Vagina (tissue), 2 donors: Measurements from ENCODE around the gene PRX. TPM values are rescaled to one million over a fixed set of nuclear protein-coding genes. Genes with fewer than 3 reads are reported as not detected.

Experiments
- DNase-seq, 2 donors: peaks; one replicate each; pipeline ENCODE4 v3.0.0-alpha.2; 2017; ENCODE audit errors: extremely low spot score in 2 of 2
- H3K27ac ChIP-seq: fragments of 200-600 bp; sonication (generic); one replicate; pipeline ENCODE4 v1.5.1; 2019
- H3K27me3 ChIP-seq: fragments of 200-600 bp; sonication (generic); one replicate; pipeline ENCODE4 v1.5.1; 2019
- H3K36me3 ChIP-seq, 2 donors: fragments of 200-600 bp; sonication (generic); one replicate each; pipeline ENCODE4 v1.5.1; 2017 to 2019
- H3K4me1 ChIP-seq: fragments of 200-600 bp; sonication (generic); one replicate; pipeline ENCODE4 v1.5.1; 2019
- H3K4me3 ChIP-seq, 2 donors: fragments of 200-600 bp; sonication (generic); 1 replicate in 1 of 2; 2 replicates in 1 of 2; pipeline ENCODE4 v1.5.1; 2016 to 2019
- H3K9me3 ChIP-seq: fragments of 200-600 bp; sonication (generic); one replicate; pipeline ENCODE4 v1.5.1; 2019
- POLR2A ChIP-seq, 2 donors: fragments of 450-650 bp; IDR thresholded peaks; one replicate each; pipeline ENCODE4 v1.6.1; 2017; ENCODE audit warnings: antibody characterized with exemption in 2 of 2, mild to moderate bottlenecking in 2 of 2, moderate library complexity in 2 of 2
- POLR2AphosphoS5 ChIP-seq, 2 donors: sonication (generic); formaldehyde crosslinking; IDR thresholded peaks; one replicate each; pipeline ENCODE4 v1.9.0; 2017; ENCODE audit warnings: antibody characterized with exemption in 2 of 2, mild to moderate bottlenecking in 2 of 2, low read depth in 1 of 2; ENCODE audit not compliant: insufficient read depth in 1 of 2
- intact Hi-C: fragments of 100-400 bp; cut with DNase I; formaldehyde crosslinking; loops from one replicate; pipeline ENCODE4 v1.15.1; 2023
- total RNA-seq: library from RNA; depleted of rRNA; stranded (reverse); fragments of >200 nt; gene quantifications from one replicate; pipeline ENCODE4 v1.2.3, GENCODE V29; 2016
- TF ChIP-seq, protein P1 (sequence below), 3 experiments: fragments of 450-650 bp in 2 of 3; fragments of 200-600 bp in 1 of 3; sonication (generic) in 1 of 3; IDR thresholded peaks; one replicate each; pipeline ENCODE4 v1.5.1; 2017 to 2019; ENCODE audit warnings: antibody characterized with exemption in 3 of 3, mild to moderate bottlenecking in 2 of 3, moderate library complexity in 2 of 3

Gene PRX
- total RNA-seq, 1 donor from 2014 or later = 3.2 TPM

DNA sequence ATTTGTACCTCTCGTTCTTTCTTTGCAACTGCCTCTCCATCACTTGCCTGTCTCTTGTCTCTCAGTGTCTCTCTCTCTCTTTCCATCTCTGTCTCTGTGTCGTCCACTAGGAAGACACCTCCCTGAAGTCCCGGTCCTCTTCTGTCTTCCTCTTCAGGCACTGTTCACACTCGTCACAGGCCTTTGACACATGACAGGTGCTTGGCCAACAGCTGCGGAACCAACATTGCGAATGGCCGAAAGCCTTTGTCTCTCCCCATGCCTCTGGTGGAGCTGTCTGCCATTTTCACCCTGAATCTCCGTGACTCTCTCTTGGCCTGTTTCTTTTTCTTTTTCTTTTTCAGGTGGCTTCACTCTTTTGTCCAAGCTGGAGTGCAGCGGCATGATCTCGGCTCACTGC, 26.0 kb downstream of the PRX start:
- Histone ChIP-seq H3K4me1 (no peaks in the 10 kb centered on the region), H3K27me3 (no peaks in the 10 kb centered on the region), H3K4me3 (no peak overlapping the region), H3K27ac (no peak overlapping the region), H3K36me3 (no peaks in the 10 kb centered on the region), H3K9me3 (no peaks in the 10 kb centered on the region)
- no peak for TF ChIP-seq POLR2AphosphoS5 (IDR thresholded peaks at IDR 0.05; ENCODE audit: insufficient read depth in 1 of 2, low read depth in 1 of 2)
- TF ChIP-seq, protein P1, sequence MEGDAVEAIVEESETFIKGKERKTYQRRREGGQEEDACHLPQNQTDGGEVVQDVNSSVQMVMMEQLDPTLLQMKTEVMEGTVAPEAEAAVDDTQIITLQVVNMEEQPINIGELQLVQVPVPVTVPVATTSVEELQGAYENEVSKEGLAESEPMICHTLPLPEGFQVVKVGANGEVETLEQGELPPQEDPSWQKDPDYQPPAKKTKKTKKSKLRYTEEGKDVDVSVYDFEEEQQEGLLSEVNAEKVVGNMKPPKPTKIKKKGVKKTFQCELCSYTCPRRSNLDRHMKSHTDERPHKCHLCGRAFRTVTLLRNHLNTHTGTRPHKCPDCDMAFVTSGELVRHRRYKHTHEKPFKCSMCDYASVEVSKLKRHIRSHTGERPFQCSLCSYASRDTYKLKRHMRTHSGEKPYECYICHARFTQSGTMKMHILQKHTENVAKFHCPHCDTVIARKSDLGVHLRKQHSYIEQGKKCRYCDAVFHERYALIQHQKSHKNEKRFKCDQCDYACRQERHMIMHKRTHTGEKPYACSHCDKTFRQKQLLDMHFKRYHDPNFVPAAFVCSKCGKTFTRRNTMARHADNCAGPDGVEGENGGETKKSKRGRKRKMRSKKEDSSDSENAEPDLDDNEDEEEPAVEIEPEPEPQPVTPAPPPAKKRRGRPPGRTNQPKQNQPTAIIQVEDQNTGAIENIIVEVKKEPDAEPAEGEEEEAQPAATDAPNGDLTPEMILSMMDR (IDR thresholded peaks at IDR 0.05) = no peak
- no peak for TF ChIP-seq POLR2A (IDR thresholded peaks at IDR 0.05)
- DNase-seq = no peak
- intact Hi-C loops = no loop called here

DNA sequence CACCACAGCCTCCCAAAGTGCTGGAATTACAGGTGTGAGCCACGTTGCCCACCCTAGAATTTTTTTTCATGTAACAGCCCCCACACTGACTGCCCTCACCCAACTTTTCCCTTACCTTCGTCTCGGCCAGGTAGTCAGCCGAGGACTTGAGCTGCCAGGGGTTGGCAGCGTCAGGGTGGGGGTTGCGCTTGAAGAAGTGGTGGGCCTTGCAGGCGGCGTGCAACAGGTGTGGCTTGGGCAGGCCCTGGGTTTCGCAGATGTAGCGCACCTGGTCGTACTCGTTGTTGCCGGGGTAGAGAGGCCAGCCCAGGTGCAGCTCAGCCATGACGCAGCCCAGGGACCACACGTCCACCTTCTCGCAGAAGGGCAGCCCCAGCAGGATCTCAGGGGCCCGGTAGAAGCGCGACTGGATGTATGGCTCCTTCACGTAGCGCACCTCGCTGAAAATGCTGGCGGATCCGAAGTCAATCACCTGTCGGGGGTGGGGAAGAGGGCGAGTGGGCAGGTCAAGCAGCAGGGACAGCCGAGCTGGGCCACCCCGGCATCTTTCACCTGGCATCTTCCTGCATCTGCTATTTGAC, 29.4 kb downstream of the PRX start:
- no peak overlapping the region for H3K27ac ChIP-seq
- H3K4me1 ChIP-seq = no peaks in the 10 kb centered on the region
- peaks cover 0 to 9% of the 10 kb centered on the region in 2 donors for H3K36me3 ChIP-seq
- no peaks in the 10 kb centered on the region for H3K9me3 ChIP-seq
- TF ChIP-seq POLR2A (IDR thresholded peaks at IDR 0.05) (no peak), POLR2AphosphoS5 (IDR thresholded peaks at IDR 0.05; ENCODE audit: insufficient read depth in 1 of 2, low read depth in 1 of 2) (no peak)
- TF ChIP-seq, protein P1 (IDR thresholded peaks at IDR 0.05) = no peak
- H3K27me3 ChIP-seq = no peaks in the 10 kb centered on the region
- no peak for DNase-seq
- intact Hi-C loops = loop anchor here (1.0 kb wide), 1 partner anchor 19 kb away; no protein-coding TSS in a partner anchor
- H3K4me3 ChIP-seq = no peak overlapping the region

GRCh38 chr19:40381321-40381720, 31.9 kb downstream of the PRX start:
- no peak overlapping the region for H3K27ac ChIP-seq
- peaks cover 0 to 21% of the 10 kb centered on the region in 2 donors for H3K36me3 ChIP-seq
- intact Hi-C loops = no loop called here
- H3K27me3 ChIP-seq = no peaks in the 10 kb centered on the region
- no peak overlapping the region for H3K4me3 ChIP-seq
- H3K9me3 ChIP-seq = no peaks in the 10 kb centered on the region
- TF ChIP-seq POLR2A (IDR thresholded peaks at IDR 0.05) (no peak), POLR2AphosphoS5 (IDR thresholded peaks at IDR 0.05; ENCODE audit: insufficient read depth in 1 of 2, low read depth in 1 of 2) (no peak)
- TF ChIP-seq, protein P1 (IDR thresholded peaks at IDR 0.05) = no peak
- no peak for DNase-seq
- no peaks in the 10 kb centered on the region for H3K4me1 ChIP-seq

DNA sequence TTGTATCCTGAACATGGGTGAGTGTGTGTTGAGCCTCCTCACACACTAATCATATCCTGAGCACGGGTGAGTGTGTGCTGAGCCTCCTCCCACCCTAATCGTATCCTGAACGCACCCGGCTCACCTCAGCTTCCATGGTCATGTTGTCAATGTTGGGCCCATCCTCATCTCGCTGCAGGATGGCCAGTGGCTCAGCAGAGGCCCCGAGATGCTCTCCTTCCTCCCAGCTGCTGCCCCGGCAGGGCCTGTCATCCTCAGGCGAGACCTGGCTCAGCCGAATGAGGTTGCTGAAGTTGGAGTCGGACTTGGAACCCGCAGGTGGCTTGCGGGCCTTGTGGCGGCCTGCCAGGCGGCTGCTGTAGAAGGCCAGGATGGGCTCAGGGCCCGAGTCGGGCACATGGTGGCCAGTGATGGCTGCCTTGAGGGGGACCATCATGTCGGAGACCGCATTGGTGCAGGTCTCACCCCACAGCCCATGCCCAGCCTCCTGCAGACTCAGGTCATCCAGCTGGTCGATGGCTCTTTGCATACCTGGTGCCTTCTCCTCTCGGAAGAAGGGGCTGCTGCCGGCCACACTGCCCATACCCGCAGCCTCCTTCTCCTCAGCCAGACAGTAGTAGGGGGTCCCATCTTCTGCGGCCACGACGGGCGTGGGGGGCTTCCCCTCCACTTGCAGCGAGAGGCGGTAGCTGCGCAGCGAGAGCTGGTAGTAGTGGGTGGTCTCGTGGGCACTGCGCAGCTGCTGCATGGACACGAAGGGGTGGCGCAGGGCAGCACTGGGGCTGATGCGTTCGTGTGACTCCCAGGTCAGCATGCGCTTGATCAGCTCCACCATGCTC, 32.8 kb downstream of the PRX start:
- TF ChIP-seq POLR2AphosphoS5 (IDR thresholded peaks at IDR 0.05; ENCODE audit: insufficient read depth in 1 of 2, low read depth in 1 of 2) (no peak), POLR2A (IDR thresholded peaks at IDR 0.05) (no peak)
- TF ChIP-seq, protein P1 (IDR thresholded peaks at IDR 0.05) = no peak
- Histone ChIP-seq H3K27me3 (no peaks in the 10 kb centered on the region), H3K9me3 (no peaks in the 10 kb centered on the region), H3K4me1 (no peaks in the 10 kb centered on the region), H3K27ac (no peak overlapping the region), H3K36me3 (peaks cover 0 to 21% of the 10 kb centered on the region in 2 donors), H3K4me3 (no peak overlapping the region)
- no peak for DNase-seq
- intact Hi-C loops = no loop called here
